SJSA1 (cell line): Measurements from ENCODE around the gene OSBPL8. TPM values are rescaled to one million over a fixed set of nuclear protein-coding genes. Genes with fewer than 3 reads are reported as not detected.
"Not testable (repeated sequence)": the region's sequence is repeated elsewhere in the genome, so short reads cannot be mapped to it uniquely, and the experiment has no call there.

ENCODE experiments used
- DNase-seq, 2 experiments: peaks; one replicate each; pipeline ENCODE4 v3.0.0-alpha.2; 2015 to 2020; ENCODE audit warnings: low spot score in 2 of 2, low read depth in 1 of 2
- H3K27ac ChIP-seq: fragments of 250-450 bp; sonication (Bioruptor Pico); 2 replicates; pipeline ENCODE4 v1.5.1; 2020; ENCODE audit warnings: mild to moderate bottlenecking, moderate library complexity
- H3K27me3 ChIP-seq: fragments of 250-450 bp; sonication (Bioruptor Pico); replicated peaks from 2 replicates; pipeline ENCODE4 v1.5.1; 2020; ENCODE audit warnings: mild to moderate bottlenecking, moderate library complexity
- H3K36me3 ChIP-seq: fragments of 250-450 bp; sonication (Bioruptor Pico); 2 replicates; pipeline ENCODE4 v1.5.1; 2020; ENCODE audit warnings: mild to moderate bottlenecking
- H3K4me1 ChIP-seq: fragments of 250-450 bp; sonication (Bioruptor Pico); replicated peaks from 2 replicates; pipeline ENCODE4 v1.6.1; 2021; ENCODE audit warnings: mild to moderate bottlenecking
- H3K4me3 ChIP-seq: fragments of 250-450 bp; sonication (Bioruptor Pico); 2 replicates; pipeline ENCODE4 v1.5.1; 2020; ENCODE audit warnings: mild to moderate bottlenecking
- H3K9me3 ChIP-seq: fragments of 250-450 bp; sonication (Bioruptor Pico); replicated peaks from 2 replicates; pipeline ENCODE4 v1.5.1; 2020; ENCODE audit warnings: mild to moderate bottlenecking
- total RNA-seq: library from RNA; depleted of rRNA; stranded (reverse); fragments of >200 nt; shearing (Covaris generic); gene quantifications from 2 replicates; pipeline ENCODE4 v1.2.3, GENCODE V29; 2014

Gene OSBPL8
- total RNA-seq, 1 experiment from 2014 or later = 55.6 TPM

DNA sequence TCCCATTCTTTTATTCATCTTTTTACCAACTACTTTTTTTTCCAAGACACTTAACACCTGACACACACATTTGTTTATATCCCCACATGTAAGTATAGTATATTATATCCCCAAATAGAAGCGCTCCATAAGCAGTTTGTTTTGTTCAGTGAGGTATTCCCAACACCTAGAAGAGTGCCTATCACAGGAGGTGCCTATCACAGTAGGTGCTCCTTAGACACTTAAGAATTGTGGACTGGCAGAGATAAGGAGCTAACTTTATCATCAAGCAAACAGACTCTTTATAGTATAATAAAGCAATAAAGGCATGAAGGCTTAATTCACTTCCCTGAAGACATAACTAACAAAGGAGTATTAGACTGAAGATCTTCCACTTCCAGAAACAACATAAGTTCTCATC is 29.1 kb downstream of the OSBPL8 start:
- Histone ChIP-seq H3K4me3 (no peak overlapping the region), H3K27ac (no peak overlapping the region), H3K27me3 (no peaks in the 10 kb centered on the region), H3K4me1 (no peaks in the 10 kb centered on the region), H3K36me3 (no peaks in the 10 kb centered on the region), H3K9me3 (no peaks in the 10 kb centered on the region)
- DNase-seq = no peak

DNA sequence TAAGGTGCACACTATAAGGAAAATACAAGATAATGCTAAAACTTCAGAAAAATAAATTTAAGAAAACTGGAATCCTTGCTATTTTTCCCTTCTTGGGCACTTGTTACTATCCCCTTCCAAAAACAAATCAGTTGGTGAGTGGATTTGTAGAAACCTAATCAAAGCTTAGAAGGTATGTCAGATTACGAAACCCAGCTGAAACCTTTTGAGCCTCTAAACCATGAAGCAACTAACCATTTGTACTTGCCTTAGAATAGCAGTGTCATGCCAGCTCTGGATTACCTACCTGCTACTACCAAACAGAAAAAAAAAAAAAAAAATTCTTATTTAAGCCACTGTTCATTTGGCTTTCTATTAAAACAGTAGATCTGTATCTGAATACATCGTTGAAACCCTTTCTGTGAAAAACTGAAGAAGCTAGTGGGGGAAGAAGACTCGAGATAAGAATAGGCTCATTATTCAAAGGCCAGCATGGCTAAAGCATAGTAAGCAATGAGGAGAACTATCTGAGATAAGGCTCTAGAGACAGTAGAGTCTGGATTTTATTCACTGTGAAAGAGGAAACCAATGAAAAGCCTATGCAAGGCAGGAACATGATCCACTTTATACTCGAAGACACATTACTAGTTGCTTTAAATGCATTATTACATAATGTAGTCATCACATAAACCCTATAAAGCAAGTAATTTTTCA is 30.2 kb downstream of the OSBPL8 start:
- DNase-seq = no peak
- no peaks in the 10 kb centered on the region for H3K9me3 ChIP-seq
- no peaks in the 10 kb centered on the region for H3K4me1 ChIP-seq
- no peaks in the 10 kb centered on the region for H3K36me3 ChIP-seq
- H3K27ac ChIP-seq = no peak overlapping the region
- no peak overlapping the region for H3K4me3 ChIP-seq
- H3K27me3 ChIP-seq = no peaks in the 10 kb centered on the region

DNA sequence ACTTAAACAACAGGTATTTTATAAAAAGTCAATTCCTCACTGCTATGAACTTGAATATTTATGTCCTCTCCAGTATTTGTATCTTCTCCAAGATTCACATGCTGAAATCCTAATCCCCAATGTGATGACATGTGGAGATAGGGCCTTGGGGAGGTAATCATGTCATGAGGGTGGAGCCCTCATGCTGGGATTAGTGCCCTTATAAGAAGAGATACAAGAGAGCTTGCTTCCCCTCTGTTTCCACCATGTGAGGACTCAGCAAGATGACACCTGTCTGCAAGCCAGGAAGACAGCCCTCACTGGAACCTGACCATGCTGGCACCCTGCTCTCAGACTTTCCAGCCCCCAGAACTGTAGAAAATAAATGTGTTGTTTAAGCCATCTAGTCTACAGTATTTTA is 36.2 kb downstream of the OSBPL8 start:
- Histone ChIP-seq H3K27me3 (no peaks in the 10 kb centered on the region), H3K4me1 (no peaks in the 10 kb centered on the region), H3K36me3 (no peaks in the 10 kb centered on the region), H3K9me3 (no peaks in the 10 kb centered on the region), H3K4me3 (no peak overlapping the region), H3K27ac (no peak overlapping the region)
- DNase-seq = no peak

DNA sequence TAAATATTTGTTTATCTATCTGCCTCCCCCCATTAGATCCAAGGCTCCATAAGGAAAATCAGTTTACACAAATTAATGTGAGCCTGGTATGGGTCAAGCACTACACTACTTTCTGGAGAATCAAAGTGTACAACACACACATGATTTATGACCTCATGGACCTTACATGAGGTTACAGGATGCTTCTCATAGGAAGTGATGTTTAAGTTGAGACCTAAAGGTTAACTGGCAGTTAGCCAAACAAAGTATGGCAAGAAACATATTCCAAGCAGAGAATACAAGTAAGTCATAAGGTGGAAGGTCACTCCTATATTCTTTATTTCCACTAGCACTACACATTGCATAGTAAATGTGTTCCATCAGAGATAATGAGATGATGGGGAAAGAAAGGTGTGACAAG is 39.2 kb downstream of the OSBPL8 start:
- H3K27me3 ChIP-seq = no peaks in the 10 kb centered on the region
- no peaks in the 10 kb centered on the region for H3K9me3 ChIP-seq
- peaks cover 7% of the 10 kb centered on the region for H3K4me1 ChIP-seq
- H3K4me3 ChIP-seq = no peak overlapping the region
- peaks cover under 1% of the 10 kb centered on the region; the same call in 1 of the 2 replicates for H3K36me3 ChIP-seq
- no peak overlapping the region for H3K27ac ChIP-seq
- DNase-seq = no peak

DNA sequence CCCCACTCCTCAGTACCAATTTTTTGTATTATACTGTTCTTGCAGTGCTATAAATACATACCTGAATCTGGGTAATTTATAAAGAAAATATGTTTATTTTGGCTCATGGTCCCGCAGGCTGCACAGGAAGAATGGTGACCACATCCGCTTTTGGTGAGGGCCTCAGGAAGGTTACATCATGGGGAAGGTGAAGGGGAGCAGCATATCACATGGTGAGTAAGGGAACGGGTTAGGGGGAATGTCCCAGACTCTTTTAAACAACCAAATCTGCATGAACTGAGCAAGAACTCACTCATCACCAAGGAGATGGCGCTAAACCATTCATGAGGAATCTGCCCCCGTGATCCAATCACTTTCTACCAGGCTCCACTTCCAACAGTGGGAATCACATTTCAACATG is 40.0 kb downstream of the OSBPL8 start:
- Histone ChIP-seq H3K27ac (no peak overlapping the region), H3K4me3 (no peak overlapping the region), H3K9me3 (no peaks in the 10 kb centered on the region), H3K36me3 (peaks cover 4% of the 10 kb centered on the region), H3K4me1 (peaks cover 12% of the 10 kb centered on the region), H3K27me3 (no peaks in the 10 kb centered on the region)
- no peak for DNase-seq

DNA sequence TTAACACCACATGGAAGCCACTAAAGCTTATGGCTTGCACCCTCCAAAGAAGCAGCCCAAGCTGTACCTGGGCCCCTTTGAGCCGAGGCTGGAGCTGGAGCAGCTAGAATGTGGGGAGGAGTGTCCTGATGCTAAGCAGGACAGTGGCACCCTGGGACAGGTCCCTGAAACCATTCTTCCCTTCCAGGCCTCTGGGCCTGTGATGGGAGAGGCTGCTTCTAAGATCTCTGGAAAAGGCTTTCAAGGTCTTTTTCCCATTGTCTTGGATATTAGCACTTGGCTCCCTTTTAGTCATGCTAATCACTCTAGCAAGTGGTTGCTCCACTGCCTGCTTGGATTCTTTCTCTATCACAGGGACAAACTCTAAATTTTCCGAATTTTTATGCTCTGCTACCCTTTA is 40.9 kb downstream of the OSBPL8 start:
- Histone ChIP-seq H3K27me3 (no peaks in the 10 kb centered on the region), H3K9me3 (no peaks in the 10 kb centered on the region), H3K4me1 (peaks cover 12% of the 10 kb centered on the region), H3K36me3 (peaks cover 4% of the 10 kb centered on the region), H3K27ac (no peak overlapping the region), H3K4me3 (no peak overlapping the region)
- DNase-seq = no peak

DNA sequence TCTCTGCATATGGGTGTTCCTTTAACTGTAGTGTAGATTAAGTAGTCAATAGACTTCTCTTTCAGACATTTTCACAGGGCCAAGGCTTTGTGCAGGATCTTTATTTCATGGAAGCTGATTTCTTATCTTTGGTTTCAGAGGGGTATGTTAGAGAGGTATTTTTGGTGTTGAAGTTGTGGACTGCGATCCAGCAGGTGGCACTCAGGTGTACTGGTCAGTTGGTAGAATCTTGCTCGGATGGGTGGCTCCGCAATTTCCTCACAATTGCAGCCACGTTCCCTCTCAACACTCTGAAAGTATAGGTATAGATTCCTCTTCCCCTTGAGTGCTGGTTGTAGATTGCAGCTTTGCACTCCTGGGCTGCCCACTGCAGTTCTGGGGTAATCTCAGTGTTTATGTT is 44.3 kb downstream of the OSBPL8 start:
- DNase-seq = no peak
- H3K27me3 ChIP-seq = no peaks in the 10 kb centered on the region
- H3K4me1 ChIP-seq = peaks cover 12% of the 10 kb centered on the region
- no peak overlapping the region for H3K27ac ChIP-seq
- peaks cover 4% of the 10 kb centered on the region for H3K36me3 ChIP-seq
- no peak overlapping the region for H3K4me3 ChIP-seq
- no peaks in the 10 kb centered on the region for H3K9me3 ChIP-seq

DNA sequence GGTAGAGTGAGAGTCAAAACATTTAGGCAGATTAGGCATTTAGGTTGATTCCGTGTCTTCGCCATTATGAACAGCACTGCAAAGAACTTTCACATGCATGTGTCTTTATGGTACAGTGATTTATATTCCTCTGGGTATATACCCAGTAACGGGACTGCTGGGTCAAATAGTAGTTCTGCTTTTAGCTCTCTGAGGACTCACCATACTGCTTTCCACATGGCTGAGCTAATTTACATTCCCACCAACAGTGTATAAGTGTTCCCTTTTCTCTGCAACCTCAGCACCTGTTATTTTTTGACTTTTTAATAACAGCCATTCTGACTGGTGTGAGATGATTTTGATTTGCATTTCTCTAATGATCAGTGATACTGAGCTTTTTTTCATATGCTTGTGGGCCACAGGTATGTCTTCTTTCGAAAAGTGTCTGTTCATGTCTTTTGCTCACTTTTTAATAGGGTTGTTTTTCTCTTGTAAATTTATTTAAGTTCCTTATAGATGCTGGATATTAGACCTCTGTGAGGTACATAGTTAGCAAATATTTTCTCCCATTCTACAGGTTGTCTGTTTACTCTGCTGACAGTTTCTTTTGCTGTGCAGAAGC is 48.4 kb downstream of the OSBPL8 start:
- not testable (repeated sequence) for H3K27ac ChIP-seq, H3K4me3 ChIP-seq, H3K36me3 ChIP-seq, DNase-seq, H3K9me3 ChIP-seq, H3K27me3 ChIP-seq
- peaks cover 12% of the 10 kb centered on the region for H3K4me1 ChIP-seq

DNA sequence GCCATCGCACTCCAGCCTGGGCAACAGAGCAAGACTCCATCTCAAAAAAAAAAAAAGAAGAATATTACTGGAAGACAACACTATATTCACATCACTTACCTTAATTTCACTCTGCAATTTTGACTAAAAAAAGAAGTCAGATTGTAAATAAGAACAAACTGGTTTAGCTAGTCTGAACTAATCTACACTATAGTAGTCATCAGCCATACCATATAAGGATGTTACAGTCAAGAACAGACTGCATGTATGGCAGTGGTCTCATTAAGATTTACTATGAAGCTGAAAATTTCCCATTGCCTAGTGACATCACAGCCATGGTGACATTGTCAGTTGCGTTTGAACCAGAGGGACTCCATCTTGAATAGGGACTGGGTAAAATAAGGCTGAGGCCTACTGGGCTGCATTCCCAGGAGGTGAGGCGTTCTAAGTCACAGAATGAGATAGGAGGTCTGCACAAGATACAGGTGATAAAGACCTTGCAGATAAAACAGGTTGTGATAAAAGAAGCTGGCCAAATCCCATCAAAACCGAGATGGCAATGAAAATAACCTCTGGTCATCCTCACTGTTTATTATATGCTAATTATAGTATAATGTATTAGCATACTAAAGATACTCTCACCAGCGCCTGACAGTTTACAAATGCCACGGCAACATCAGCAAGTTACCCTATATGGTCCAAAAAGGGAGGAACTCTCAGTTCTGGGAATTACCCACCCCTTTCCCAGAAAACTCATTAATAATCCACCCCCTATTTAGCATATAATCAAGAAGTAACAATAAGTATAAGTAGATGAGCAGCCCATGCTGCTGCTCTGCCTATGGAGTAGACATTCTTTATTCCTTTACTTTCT is 51.2 kb downstream of the OSBPL8 start:
- no peaks in the 10 kb centered on the region for H3K9me3 ChIP-seq
- no peak for DNase-seq
- no peaks in the 10 kb centered on the region for H3K4me1 ChIP-seq
- no peaks in the 10 kb centered on the region for H3K27me3 ChIP-seq
- no peak overlapping the region for H3K4me3 ChIP-seq
- H3K36me3 ChIP-seq = no peaks in the 10 kb centered on the region; the same call in 1 of the 2 replicates
- H3K27ac ChIP-seq = no peak overlapping the region

DNA sequence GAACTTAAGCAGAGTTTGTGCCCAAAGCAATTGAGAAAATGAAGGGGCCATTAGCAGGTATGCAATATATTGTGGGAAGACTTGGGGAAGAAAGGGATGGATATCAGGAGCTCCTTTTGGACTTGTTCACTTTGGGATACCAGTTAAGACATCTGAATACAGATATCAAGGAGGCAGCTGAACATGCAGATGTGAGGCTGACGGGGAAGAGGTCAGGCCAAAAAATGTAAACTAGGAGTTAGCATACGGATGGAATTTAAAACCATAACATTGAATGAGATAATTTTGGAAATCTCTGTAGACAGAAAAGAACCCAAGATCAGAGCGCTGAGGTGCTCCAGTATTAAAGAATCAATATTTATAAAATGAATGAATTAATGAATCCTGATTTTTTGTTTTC is 53.4 kb downstream of the OSBPL8 start:
- H3K27me3 ChIP-seq = no peaks in the 10 kb centered on the region
- H3K9me3 ChIP-seq = no peaks in the 10 kb centered on the region
- no peaks in the 10 kb centered on the region for H3K4me1 ChIP-seq
- no peak overlapping the region for H3K27ac ChIP-seq
- no peak overlapping the region for H3K4me3 ChIP-seq
- DNase-seq = no peak
- no peaks in the 10 kb centered on the region; the same call in 1 of the 2 replicates for H3K36me3 ChIP-seq

DNA sequence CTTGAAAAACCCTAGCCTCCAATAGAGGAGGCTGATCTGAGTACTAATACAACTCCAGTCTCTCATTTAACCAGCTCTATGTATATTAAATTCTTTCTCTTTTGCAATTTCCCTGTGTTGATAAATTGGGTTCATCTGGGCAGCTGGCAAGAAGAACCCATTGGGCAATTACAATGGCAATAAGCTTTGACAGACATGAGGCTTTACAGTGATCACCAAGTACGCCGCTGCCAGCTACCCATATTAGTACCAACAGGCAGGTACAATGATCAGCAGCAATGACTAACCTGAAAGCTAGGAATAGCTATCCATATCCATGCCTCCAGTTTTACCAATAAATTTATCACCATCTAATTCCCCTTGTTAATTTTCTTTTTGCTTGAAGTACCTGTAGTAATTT is 54.5 kb downstream of the OSBPL8 start:
- Histone ChIP-seq H3K4me1 (no peaks in the 10 kb centered on the region), H3K9me3 (no peaks in the 10 kb centered on the region), H3K4me3 (no peak overlapping the region), H3K27ac (no peak overlapping the region), H3K27me3 (no peaks in the 10 kb centered on the region), H3K36me3 (no peaks in the 10 kb centered on the region; the same call in 1 of the 2 replicates)
- no peak for DNase-seq

DNA sequence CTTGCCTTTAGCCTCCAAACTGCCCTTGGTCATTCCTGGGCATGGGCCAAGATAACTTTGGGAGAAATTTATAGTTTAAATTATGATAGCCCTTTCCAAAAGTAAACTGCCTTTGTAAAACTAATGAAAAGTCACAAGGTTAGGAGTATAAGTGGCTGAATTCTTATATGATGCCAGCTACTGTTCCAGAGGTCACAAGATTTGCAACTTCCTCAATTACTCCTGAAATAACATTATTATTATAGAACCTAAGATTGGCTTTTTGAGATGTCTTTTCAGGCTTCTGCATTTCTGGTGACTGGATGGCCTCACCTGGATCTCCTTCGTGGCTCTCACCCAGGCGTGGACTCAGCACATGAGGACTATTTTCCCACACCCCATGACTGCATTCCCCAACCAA is 55.0 kb downstream of the OSBPL8 start:
- Histone ChIP-seq H3K9me3 (no peaks in the 10 kb centered on the region), H3K4me1 (no peaks in the 10 kb centered on the region), H3K36me3 (no peaks in the 10 kb centered on the region; the same call in 1 of the 2 replicates), H3K27me3 (no peaks in the 10 kb centered on the region), H3K4me3 (no peak overlapping the region), H3K27ac (no peak overlapping the region)
- DNase-seq = no peak

DNA sequence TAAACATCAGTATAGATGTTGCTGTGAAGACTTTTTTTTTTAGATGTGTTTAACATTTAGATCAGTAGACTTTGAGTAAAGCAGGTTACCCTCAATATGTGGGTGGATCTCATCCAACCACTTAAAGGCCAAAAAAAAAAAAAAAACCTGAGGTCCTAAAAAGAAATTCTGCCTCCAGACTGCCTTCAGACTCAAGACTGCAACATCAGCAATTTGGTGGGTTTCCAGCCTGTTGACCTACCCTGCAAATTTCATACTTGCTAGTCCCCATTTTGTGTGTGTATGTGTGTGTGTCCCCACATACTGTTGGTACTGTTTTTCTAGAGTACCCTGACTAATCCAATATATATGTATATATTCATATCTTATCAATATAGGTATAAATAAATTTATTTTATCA is 55.6 kb downstream of the OSBPL8 start:
- Histone ChIP-seq H3K9me3 (no peaks in the 10 kb centered on the region), H3K27me3 (no peaks in the 10 kb centered on the region), H3K36me3 (no peaks in the 10 kb centered on the region; the same call in 1 of the 2 replicates), H3K4me1 (no peaks in the 10 kb centered on the region), H3K27ac (no peak overlapping the region), H3K4me3 (no peak overlapping the region)
- no peak for DNase-seq

DNA sequence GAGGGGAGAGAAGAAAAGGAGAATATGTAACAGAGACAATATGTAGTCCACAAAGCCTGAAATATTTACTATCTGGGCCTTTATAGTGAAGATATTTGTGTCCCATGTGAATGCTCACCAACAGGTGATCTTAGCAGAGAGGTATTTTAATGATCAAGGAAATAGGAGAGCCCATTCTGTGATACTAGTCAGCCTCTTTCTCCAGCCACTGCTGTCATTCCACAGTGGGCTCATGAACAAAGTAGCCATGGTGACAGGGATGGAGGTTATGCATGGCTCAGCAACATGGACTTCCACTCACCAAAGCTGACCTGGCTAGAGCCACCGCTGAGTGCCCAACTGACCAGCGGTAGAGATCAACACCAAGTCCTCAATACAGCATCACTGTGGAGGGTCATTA is 58.2 kb downstream of the OSBPL8 start:
- H3K4me1 ChIP-seq = no peaks in the 10 kb centered on the region
- H3K4me3 ChIP-seq = no peak overlapping the region
- no peaks in the 10 kb centered on the region for H3K27me3 ChIP-seq
- H3K9me3 ChIP-seq = no peaks in the 10 kb centered on the region
- no peak for DNase-seq
- H3K36me3 ChIP-seq = no peaks in the 10 kb centered on the region; the same call in 1 of the 2 replicates
- no peak overlapping the region for H3K27ac ChIP-seq
